Hepatocyte (in vitro differentiated cells): Measurements from ENCODE around the gene HDHD3.

Experiments
- EZH2 ChIP-seq: fragments of 200-600 bp; sonication (generic); IDR thresholded peaks from 2 replicates; pipeline ENCODE4 v1.6.1; 2016; ENCODE audit warnings: antibody characterized with exemption, mild to moderate bottlenecking, borderline replicate concordance
- TF ChIP-seq, protein P1 (sequence below): fragments of 200-600 bp; sonication (generic); IDR thresholded peaks from 2 replicates; pipeline ENCODE4 v1.5.1; 2016; ENCODE audit warnings: antibody characterized with exemption, mild to moderate bottlenecking; ENCODE audit not compliant: poor library complexity

- TF ChIP-seq, protein P1, sequence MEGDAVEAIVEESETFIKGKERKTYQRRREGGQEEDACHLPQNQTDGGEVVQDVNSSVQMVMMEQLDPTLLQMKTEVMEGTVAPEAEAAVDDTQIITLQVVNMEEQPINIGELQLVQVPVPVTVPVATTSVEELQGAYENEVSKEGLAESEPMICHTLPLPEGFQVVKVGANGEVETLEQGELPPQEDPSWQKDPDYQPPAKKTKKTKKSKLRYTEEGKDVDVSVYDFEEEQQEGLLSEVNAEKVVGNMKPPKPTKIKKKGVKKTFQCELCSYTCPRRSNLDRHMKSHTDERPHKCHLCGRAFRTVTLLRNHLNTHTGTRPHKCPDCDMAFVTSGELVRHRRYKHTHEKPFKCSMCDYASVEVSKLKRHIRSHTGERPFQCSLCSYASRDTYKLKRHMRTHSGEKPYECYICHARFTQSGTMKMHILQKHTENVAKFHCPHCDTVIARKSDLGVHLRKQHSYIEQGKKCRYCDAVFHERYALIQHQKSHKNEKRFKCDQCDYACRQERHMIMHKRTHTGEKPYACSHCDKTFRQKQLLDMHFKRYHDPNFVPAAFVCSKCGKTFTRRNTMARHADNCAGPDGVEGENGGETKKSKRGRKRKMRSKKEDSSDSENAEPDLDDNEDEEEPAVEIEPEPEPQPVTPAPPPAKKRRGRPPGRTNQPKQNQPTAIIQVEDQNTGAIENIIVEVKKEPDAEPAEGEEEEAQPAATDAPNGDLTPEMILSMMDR: no peak
- TF ChIP-seq EZH2: no peak
These were observed 24.4 kb downstream of the HDHD3 start for GRCh38 chr9:113352411-113352810.
